Nephron progenitor cell (in vitro differentiated cells): ENCODE results near the gene CCDC148.

ENCODE experiments used
- DNase-seq: peaks from one replicate; pipeline ENCODE4 v3.0.0; 2021
- H3K27ac Mint-ChIP-seq: 2 replicates; pipeline ENCODE4 v1.8.0; 2021; ENCODE audit warnings: mild to moderate bottlenecking, moderate library complexity, mixed read lengths
- H3K27me3 Mint-ChIP-seq: 2 replicates; pipeline ENCODE4 v1.8.0; 2021; ENCODE audit warnings: mild to moderate bottlenecking, low read depth, mixed read lengths; ENCODE audit not compliant: poor library complexity
- H3K36me3 Mint-ChIP-seq: 2 replicates; pipeline ENCODE4 v1.8.0; 2021; ENCODE audit warnings: low read depth, mixed read lengths
- H3K4me1 Mint-ChIP-seq: 2 replicates; pipeline ENCODE4 v1.8.0; 2021; ENCODE audit warnings: mixed read lengths
- H3K4me3 Mint-ChIP-seq: 2 replicates; pipeline ENCODE4 v1.8.0; 2021; ENCODE audit warnings: mild to moderate bottlenecking, moderate library complexity, mixed read lengths
- H3K9me3 Mint-ChIP-seq: 2 replicates; pipeline ENCODE4 v1.8.0; 2021; ENCODE audit warnings: mild to moderate bottlenecking, moderate library complexity, mixed read lengths
- TF ChIP-seq, protein P1 (sequence below): fragments of 200-600 bp; sonication (generic); IDR thresholded peaks from 2 replicates; pipeline ENCODE4 v1.5.0; 2021; ENCODE audit warnings: antibody characterized with exemption

The CCDC148 gene

GRCh38 chr2:158381205-158381604, 75.3 kb downstream of the CCDC148 start:
- Mint-ChIP-seq H3K27me3 (no peaks in the 10 kb centered on the region), H3K36me3 (peaks cover 9% of the 10 kb centered on the region), H3K9me3 (peaks cover 12% of the 10 kb centered on the region), H3K4me3 (no peak overlapping the region), H3K4me1 (no peaks in the 10 kb centered on the region), H3K27ac (no peak overlapping the region)
- no peak for DNase-seq
- TF ChIP-seq, protein P1, sequence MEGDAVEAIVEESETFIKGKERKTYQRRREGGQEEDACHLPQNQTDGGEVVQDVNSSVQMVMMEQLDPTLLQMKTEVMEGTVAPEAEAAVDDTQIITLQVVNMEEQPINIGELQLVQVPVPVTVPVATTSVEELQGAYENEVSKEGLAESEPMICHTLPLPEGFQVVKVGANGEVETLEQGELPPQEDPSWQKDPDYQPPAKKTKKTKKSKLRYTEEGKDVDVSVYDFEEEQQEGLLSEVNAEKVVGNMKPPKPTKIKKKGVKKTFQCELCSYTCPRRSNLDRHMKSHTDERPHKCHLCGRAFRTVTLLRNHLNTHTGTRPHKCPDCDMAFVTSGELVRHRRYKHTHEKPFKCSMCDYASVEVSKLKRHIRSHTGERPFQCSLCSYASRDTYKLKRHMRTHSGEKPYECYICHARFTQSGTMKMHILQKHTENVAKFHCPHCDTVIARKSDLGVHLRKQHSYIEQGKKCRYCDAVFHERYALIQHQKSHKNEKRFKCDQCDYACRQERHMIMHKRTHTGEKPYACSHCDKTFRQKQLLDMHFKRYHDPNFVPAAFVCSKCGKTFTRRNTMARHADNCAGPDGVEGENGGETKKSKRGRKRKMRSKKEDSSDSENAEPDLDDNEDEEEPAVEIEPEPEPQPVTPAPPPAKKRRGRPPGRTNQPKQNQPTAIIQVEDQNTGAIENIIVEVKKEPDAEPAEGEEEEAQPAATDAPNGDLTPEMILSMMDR, result no peak

DNA sequence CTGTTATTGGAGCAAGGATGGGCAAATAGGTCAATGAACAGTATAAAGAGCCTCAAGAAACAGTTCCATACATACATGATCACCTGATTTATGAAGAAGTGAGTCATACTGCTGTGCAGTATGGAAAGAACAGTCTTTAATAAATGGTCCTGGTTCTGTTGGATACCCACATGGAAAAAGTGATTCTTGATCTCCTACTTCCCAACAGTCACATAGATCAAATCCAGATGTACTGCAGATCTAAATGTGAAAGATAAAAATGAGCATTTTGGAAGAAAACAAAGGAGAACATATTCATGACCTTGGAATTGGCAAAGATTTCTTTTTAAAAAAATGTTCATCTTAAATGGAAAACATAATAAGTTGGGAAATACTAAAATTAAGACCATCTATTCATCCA, 75.8 kb downstream of the CCDC148 start:
- DNase-seq, result no peak
- no peak overlapping the region for H3K27ac Mint-ChIP-seq
- peaks cover 12% of the 10 kb centered on the region for H3K9me3 Mint-ChIP-seq
- no peaks in the 10 kb centered on the region for H3K27me3 Mint-ChIP-seq
- H3K36me3 Mint-ChIP-seq, result peaks cover 9% of the 10 kb centered on the region
- TF ChIP-seq, protein P1, result no peak
- H3K4me3 Mint-ChIP-seq, result no peak overlapping the region
- H3K4me1 Mint-ChIP-seq, result no peaks in the 10 kb centered on the region

GRCh38 chr2:158378926-158379325, 77.6 kb downstream of the CCDC148 start:
- H3K9me3 Mint-ChIP-seq, result peaks cover 12% of the 10 kb centered on the region
- H3K4me3 Mint-ChIP-seq, result no peak overlapping the region
- TF ChIP-seq, protein P1, result no peak
- no peak overlapping the region for H3K27ac Mint-ChIP-seq
- H3K36me3 Mint-ChIP-seq, result peaks cover 9% of the 10 kb centered on the region
- no peaks in the 10 kb centered on the region for H3K4me1 Mint-ChIP-seq
- DNase-seq, result no peak
- no peaks in the 10 kb centered on the region for H3K27me3 Mint-ChIP-seq

- no peaks in the 10 kb centered on the region for H3K4me1 Mint-ChIP-seq
- H3K27me3 Mint-ChIP-seq, result peaks cover 5% of the 10 kb centered on the region
- H3K27ac Mint-ChIP-seq, result no peak overlapping the region
- TF ChIP-seq, protein P1, result no peak
- peaks cover 22% of the 10 kb centered on the region for H3K36me3 Mint-ChIP-seq
- DNase-seq, result no peak
- peaks cover 42% of the 10 kb centered on the region for H3K9me3 Mint-ChIP-seq
- no peak overlapping the region for H3K4me3 Mint-ChIP-seq
Observed at GRCh38 chr2:158366342-158366741, 90.2 kb downstream of the CCDC148 start.

DNA sequence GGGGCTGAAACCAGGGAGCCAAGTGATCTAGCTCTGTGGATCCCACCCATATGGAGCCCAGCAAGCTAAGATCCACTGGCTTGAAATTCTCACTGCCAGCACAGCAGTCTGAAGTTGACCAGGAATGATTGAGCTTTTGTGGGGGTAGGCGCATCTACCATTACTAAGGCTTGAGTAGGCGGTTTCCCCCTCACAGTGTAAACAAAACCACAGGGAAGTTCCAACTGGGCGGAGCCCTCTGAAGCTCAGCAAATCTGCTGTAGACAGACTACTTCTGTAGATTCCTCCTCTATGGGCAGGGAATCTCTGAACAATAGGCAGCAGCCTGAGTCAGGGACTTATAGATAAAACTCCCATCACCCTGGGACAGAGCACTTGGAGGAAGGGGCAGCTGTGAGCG, 96.7 kb downstream of the CCDC148 start:
- DNase-seq, result no peak
- Mint-ChIP-seq H3K4me3 (no peak overlapping the region), H3K27me3 (peaks cover 5% of the 10 kb centered on the region), H3K9me3 (peaks cover 53% of the 10 kb centered on the region), H3K27ac (no peak overlapping the region), H3K36me3 (peaks cover 28% of the 10 kb centered on the region), H3K4me1 (peaks cover 10% of the 10 kb centered on the region)
- TF ChIP-seq, protein P1, result no peak

- Mint-ChIP-seq H3K36me3 (peaks cover 15% of the 10 kb centered on the region), H3K27me3 (peaks cover 5% of the 10 kb centered on the region), H3K4me1 (peaks cover 10% of the 10 kb centered on the region), H3K9me3 (peaks cover 32% of the 10 kb centered on the region), H3K4me3 (no peak overlapping the region), H3K27ac (no peak overlapping the region)
- no peak for DNase-seq
- TF ChIP-seq, protein P1, result no peak
Observed at GRCh38 chr2:158357699-158358098, 98.9 kb downstream of the CCDC148 start.
